Cardiac fibroblast (primary cell): ENCODE measurements around the gene MAST3.

ENCODE experiments used
- DNase-seq, 2 donors: peaks; one replicate each; pipeline versions ENCODE4 v3.0.0 to v3.0.0-alpha.2; 2010; ENCODE audit warnings: low read depth in 2 of 2
- H3K4me3 ChIP-seq, 2 donors: replicated peaks in 1 of 2; 1 replicate in 1 of 2; 2 replicates in 1 of 2; pipeline ENCODE4 v1.5.1; 2011; ENCODE audit warnings: low read depth in 2 of 2, low read length in 2 of 2, mild to moderate bottlenecking in 2 of 2, moderate library complexity in 1 of 2
- TF ChIP-seq, protein P1 (sequence below): IDR thresholded peaks from one replicate; pipeline ENCODE4 v1.5.1; 2011; ENCODE audit warnings: low read depth, mild to moderate bottlenecking, low read length, inconsistent platforms

The MAST3 gene

DNA sequence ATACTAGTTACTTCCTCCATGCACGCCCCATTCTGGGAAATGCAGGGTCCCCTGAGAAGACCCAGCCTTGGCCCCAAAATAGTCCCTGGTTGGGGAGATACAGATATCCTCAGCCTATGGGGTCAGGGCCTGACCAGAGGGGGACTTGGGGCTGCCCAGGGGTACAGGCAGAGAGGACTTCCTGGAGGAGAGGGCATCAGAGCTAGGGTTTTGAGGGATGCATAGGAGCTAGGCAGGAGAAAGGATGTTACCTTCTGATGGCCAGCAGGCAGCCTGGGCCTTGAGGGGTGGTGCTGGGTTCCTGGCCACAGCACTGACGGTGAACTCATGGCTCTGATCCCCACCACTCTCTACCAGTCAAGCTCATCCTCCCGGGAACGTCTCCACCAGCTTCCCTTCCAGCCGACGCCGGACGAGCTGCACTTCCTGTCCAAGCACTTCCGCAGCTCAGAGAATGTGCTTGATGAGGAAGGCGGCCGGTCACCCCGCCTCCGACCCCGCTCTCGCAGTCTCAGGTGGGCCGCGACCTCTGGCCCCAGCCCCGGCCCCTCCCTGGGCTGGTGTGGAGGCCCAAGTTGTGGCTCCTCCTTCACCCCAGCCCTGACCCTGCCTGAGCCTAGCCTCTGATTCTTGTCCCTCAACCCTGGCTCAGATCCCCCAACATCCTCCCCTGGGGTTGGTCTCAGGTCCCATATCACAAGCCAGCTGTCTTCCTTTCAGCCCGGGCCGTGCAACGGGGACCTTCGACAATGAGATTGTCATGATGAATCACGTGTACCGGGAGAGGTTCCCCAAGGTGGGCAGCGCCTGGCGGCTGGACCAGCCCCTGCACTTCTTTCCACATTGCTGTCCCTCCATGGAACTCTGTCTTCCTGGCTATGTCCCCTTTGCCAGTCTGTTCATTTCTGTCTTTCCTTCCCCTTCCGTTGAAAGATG lies 25.6 kb downstream of the MAST3 start:
- H3K4me3 ChIP-seq: no peak overlapping the region
- TF ChIP-seq, protein P1, sequence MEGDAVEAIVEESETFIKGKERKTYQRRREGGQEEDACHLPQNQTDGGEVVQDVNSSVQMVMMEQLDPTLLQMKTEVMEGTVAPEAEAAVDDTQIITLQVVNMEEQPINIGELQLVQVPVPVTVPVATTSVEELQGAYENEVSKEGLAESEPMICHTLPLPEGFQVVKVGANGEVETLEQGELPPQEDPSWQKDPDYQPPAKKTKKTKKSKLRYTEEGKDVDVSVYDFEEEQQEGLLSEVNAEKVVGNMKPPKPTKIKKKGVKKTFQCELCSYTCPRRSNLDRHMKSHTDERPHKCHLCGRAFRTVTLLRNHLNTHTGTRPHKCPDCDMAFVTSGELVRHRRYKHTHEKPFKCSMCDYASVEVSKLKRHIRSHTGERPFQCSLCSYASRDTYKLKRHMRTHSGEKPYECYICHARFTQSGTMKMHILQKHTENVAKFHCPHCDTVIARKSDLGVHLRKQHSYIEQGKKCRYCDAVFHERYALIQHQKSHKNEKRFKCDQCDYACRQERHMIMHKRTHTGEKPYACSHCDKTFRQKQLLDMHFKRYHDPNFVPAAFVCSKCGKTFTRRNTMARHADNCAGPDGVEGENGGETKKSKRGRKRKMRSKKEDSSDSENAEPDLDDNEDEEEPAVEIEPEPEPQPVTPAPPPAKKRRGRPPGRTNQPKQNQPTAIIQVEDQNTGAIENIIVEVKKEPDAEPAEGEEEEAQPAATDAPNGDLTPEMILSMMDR: no peak
- no peak for DNase-seq

DNA sequence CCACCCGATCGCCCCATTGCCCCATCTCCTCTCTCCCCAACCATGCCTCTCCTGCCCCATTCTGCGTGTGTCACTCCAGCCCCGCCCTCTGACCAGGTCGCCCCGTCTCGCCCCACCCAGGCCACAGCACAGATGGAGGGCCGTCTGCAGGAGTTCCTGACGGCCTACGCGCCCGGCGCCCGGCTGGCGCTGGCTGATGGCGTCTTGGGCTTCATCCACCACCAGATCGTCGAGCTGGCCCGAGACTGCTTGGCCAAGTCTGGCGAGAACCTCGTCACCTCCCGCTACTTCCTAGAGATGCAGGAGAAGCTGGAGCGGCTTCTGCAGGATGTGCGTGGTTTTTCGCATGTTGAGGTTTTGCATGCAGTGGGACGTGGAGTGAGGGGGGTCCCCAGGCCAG lies 26.2 kb downstream of the MAST3 start:
- H3K4me3 ChIP-seq: no peak overlapping the region
- TF ChIP-seq, protein P1: no peak
- no peak for DNase-seq

DNA sequence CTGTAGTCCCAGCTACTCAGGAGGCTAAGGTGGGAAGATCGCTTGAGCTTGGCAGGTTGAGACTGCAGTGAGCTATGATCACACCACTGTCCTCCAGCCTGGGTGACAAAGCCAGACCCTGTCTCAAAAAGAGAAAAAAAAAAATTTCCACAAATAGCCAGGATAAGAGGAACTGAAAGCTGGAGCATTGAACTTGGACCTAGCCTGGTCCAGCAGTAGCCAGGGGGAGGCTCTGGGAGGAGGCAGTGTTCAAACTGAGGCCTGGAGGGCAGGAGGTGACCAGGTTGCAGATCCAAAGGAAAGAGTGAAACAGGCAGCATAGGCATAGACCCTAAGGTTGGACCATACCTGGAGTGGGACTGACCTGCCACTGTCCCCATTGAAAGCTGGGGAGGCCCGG lies 28.5 kb downstream of the MAST3 start:
- H3K4me3 ChIP-seq: no peak overlapping the region
- no peak for DNase-seq
- TF ChIP-seq, protein P1: no peak

DNA sequence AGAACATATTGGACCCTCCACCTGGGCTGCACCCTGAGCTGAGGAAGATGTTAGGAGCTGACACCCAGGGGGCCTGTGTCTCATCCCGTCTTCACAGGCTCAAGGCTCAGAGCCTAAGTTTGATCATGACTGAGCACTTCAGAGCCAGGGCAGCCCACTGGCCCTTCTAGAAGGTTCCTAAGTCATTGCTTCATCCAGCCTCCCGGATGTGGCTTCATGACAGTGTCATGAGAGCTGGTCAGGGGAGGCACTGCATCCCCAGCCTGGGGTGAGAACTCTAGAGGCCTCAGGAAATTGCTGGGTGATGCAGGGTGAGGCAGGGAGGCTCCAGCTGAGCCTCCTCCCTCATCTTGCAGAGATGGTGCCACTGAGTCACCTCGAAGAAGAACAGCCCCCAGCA lies 30.5 kb downstream of the MAST3 start:
- no peak overlapping the region for H3K4me3 ChIP-seq
- TF ChIP-seq, protein P1: no peak
- peak in 1 of 2 donors; percentile 46 for DNase-seq

DNA sequence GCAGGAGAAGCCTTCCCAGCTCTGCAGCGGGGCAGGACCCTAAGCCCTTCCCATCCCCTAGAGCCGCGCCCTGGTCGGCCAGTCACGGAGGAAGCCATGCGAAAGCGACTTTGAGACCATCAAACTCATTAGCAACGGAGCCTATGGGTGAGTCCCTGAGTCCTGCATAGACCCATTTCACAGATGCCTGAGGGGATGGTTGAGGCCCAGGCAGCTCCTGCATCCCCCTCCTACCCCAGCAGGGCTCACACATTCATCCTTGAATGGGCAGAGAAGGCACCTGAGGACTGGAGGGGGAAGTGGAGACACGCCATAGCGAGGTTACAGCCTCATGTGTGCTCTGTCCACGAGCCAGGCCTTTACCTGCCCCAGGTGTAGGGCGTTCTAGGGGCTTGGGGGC lies 31.2 kb downstream of the MAST3 start:
- no peak overlapping the region for H3K4me3 ChIP-seq
- TF ChIP-seq, protein P1: no peak

DNA sequence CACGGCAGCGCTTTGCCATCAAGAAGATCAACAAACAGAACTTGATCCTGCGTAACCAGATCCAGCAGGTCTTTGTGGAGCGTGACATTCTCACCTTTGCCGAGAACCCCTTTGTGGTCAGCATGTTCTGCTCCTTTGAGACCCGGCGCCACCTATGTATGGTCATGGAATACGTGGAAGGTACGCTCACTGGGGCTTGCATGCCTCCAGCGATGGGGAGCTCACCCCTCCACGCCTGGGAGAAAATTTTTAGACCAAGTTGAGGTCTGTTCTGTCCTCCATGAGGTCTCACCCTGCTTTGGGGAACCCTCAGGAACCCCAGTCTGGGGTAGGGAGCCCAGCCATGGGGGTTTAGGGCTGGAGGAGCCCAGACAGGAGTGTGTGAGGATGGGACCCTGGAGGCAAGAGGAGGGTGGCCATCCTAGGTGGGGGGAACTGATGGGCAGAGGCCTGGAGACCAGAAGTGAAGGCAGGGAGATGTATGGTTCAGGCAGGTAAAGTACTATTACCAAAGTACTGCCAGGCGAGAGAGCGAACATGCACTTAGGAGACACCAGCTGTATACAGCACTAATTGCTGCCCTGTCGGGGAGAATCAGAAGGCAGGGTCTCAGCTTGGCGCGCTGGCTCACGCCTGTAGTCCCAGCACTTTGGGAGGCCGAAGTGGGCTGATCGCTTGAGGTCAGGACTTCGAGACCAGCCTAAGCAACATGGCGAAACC lies 33.1 kb downstream of the MAST3 start:
- no peak overlapping the region for H3K4me3 ChIP-seq
- DNase-seq: no peak
- TF ChIP-seq, protein P1: no peak

More for the DNA sequence above, 31.2 kb downstream of the MAST3 start:
- DNase-seq: no peak
